H1 (cell line): ENCODE measurements around the gene SURF4. TPM values are rescaled to one million over a fixed set of nuclear protein-coding genes. Genes with fewer than 3 reads are reported as not detected.
"Not testable (repeated sequence)": the region's sequence is repeated elsewhere in the genome, so short reads cannot be mapped to it uniquely, and the experiment has no call there.

ENCODE experiments used
- CTCF ChIA-PET: fragments of 300-600 bp; sonication (Branson Sonifier 250); formaldehyde crosslinking; loops from one replicate; lab custom pipeline; 2021; ENCODE audit not compliant: partially characterized antibody; lab: Charles Lee
- POLR2A ChIA-PET: fragments of 300-600 bp; sonication (Branson Sonifier 250); formaldehyde crosslinking; loops from one replicate; lab custom pipeline; 2021; ENCODE audit warnings: inconsistent platforms; ENCODE audit not compliant: partially characterized antibody; lab: Charles Lee
- DNase-seq, 2 experiments: peaks; one replicate each; pipeline versions ENCODE4 v3.0.0 to v3.0.0-alpha.2; 2010 to 2022; ENCODE audit warnings: low spot score in 2 of 2, low read depth in 1 of 2, mixed read lengths in 1 of 2
- FAIRE-seq: peaks from 2 replicates; lab custom pipeline; 2011; peaks lifted over from hg19 to GRCh38; lab: Jason Lieb, UNC
- H2AFZ ChIP-seq: 2 replicates; pipeline ENCODE4 v1.8.1; 2012; ENCODE audit warnings: low read length, inconsistent platforms
- H2AK5ac ChIP-seq: 2 replicates; pipeline ENCODE4 v1.6.1; 2013; ENCODE audit warnings: low read depth, low read length
- H2BK120ac ChIP-seq: replicated peaks from 2 replicates; pipeline ENCODE3; 2013; ENCODE audit warnings: low read depth, low read length, inconsistent platforms
- H2BK12ac ChIP-seq: 2 replicates; pipeline ENCODE4 v1.6.1; 2013; ENCODE audit warnings: low read depth, low read length
- H2BK15ac ChIP-seq: 2 replicates; pipeline ENCODE4 v1.6.1; 2013; ENCODE audit warnings: low read length
- H2BK20ac ChIP-seq: 2 replicates; pipeline ENCODE4 v1.6.1; 2013; ENCODE audit warnings: low read length
- H2BK5ac ChIP-seq: 2 replicates; pipeline ENCODE4 v1.6.1; 2013; ENCODE audit warnings: low read depth, low read length
- H3K14ac ChIP-seq: 2 replicates; pipeline ENCODE4 v1.6.1; 2013; ENCODE audit warnings: inconsistent platforms; ENCODE audit not compliant: insufficient read length
- H3K18ac ChIP-seq: 2 replicates; pipeline ENCODE4 v1.6.1; 2013; ENCODE audit warnings: low read length; ENCODE audit errors: extremely low read depth
- H3K23ac ChIP-seq: 2 replicates; pipeline ENCODE4 v1.6.1; 2013; ENCODE audit warnings: inconsistent platforms; ENCODE audit not compliant: insufficient read length
- H3K23me2 ChIP-seq: 2 replicates; pipeline ENCODE4 v1.6.1; 2013; ENCODE audit warnings: low read depth, low read length
- H3K27ac ChIP-seq: 2 replicates; pipeline ENCODE4 v1.6.1; 2011; ENCODE audit warnings: low read depth, low read length, inconsistent platforms
- H3K27me3 ChIP-seq, 4 experiments: replicated peaks in 1 of 4; 1 replicate in 1 of 4; 2 replicates in 3 of 4; pipeline versions ENCODE4 v1.6.1 to v1.8.1; 2011 to 2013; ENCODE audit warnings: low read length in 3 of 4, mild to moderate bottlenecking in 3 of 4, inconsistent platforms in 2 of 4, mixed read lengths in 2 of 4, moderate library complexity in 1 of 4; ENCODE audit not compliant: control insufficient read depth in 3 of 4, insufficient read depth in 3 of 4; ENCODE audit errors: extremely low read depth in 1 of 4
- H3K36me3 ChIP-seq, 4 experiments: 2 replicates each; pipeline versions ENCODE4 v1.6.1 to v1.8.1; 2011 to 2013; ENCODE audit warnings: mild to moderate bottlenecking in 4 of 4, low read length in 3 of 4, moderate library complexity in 2 of 4, control low read depth in 1 of 4, inconsistent platforms in 1 of 4; ENCODE audit not compliant: insufficient read depth in 4 of 4, control insufficient read depth in 2 of 4
- H3K4ac ChIP-seq: replicated peaks from 2 replicates; pipeline ENCODE3; 2013; ENCODE audit warnings: low read length, low read depth, mixed read lengths, inconsistent platforms; ENCODE audit not compliant: insufficient read length
- H3K4me1 ChIP-seq, 4 experiments: replicated peaks in 1 of 4; 1 replicate in 1 of 4; 2 replicates in 3 of 4; pipeline versions ENCODE4 v1.6.1 to v1.8.1; 2011 to 2013; ENCODE audit warnings: low read length in 3 of 4, inconsistent platforms in 2 of 4, mixed read lengths in 1 of 4; ENCODE audit not compliant: insufficient read depth in 4 of 4, control insufficient read depth in 3 of 4
- H3K4me2 ChIP-seq, 2 experiments: 2 replicates each; pipeline versions ENCODE4 v1.6.1 to v1.8.1; 2011 to 2013; ENCODE audit warnings: low read depth in 2 of 2, low read length in 2 of 2, control low read depth in 1 of 2, inconsistent platforms in 1 of 2, mild to moderate bottlenecking in 1 of 2; ENCODE audit not compliant: insufficient read depth in 1 of 2
- H3K4me3 ChIP-seq, 4 experiments: fragments of 200-600, 300-600 bp in 1 of 4; sonication (generic), shearing (Covaris generic), sonication (Bioruptor Twin) in 1 of 4; 2 replicates each; pipeline versions ENCODE4 v1.5.1 to v1.8.1; 2011 to 2016; ENCODE audit warnings: low read length in 4 of 4, low read depth in 3 of 4, control low read depth in 2 of 4, inconsistent platforms in 2 of 4, mild to moderate bottlenecking in 2 of 4, mixed read lengths in 1 of 4, moderate library complexity in 1 of 4; ENCODE audit not compliant: insufficient read depth in 2 of 4; ENCODE audit errors: extremely low read depth in 1 of 4
- H3K56ac ChIP-seq: replicated peaks from 2 replicates; pipeline ENCODE3; 2013; ENCODE audit warnings: low read depth, mild to moderate bottlenecking, mixed read lengths, low read length, inconsistent platforms; ENCODE audit not compliant: insufficient read length
- H3K79me1 ChIP-seq: 2 replicates; pipeline ENCODE4 v1.6.1; 2013; ENCODE audit warnings: low read depth, low read length, control low read depth
- H3K79me2 ChIP-seq, 2 experiments: 2 replicates each; pipeline versions ENCODE4 v1.6.1 to v1.8.1; 2012 to 2013; ENCODE audit warnings: low read length in 2 of 2, mild to moderate bottlenecking in 2 of 2, inconsistent platforms in 1 of 2; ENCODE audit not compliant: insufficient read depth in 2 of 2, control insufficient read depth in 1 of 2
- H3K9ac ChIP-seq, 4 experiments: replicated peaks in 1 of 4; 1 replicate in 1 of 4; 2 replicates in 3 of 4; pipeline versions ENCODE4 v1.6.1 to v1.8.1; 2011 to 2013; ENCODE audit warnings: low read depth in 3 of 4, low read length in 3 of 4, control low read depth in 2 of 4, mild to moderate bottlenecking in 2 of 4, moderate library complexity in 2 of 4, inconsistent platforms in 1 of 4; ENCODE audit errors: extremely low read depth in 1 of 4
- H3K9me3 ChIP-seq, 2 experiments: 2 replicates each; pipeline versions ENCODE4 v1.6.1 to v1.8.1; 2012 to 2013; ENCODE audit warnings: mild to moderate bottlenecking in 2 of 2, moderate library complexity in 2 of 2, control low read depth in 1 of 2, inconsistent platforms in 1 of 2, low read depth in 1 of 2, low read length in 1 of 2, mixed read lengths in 1 of 2; ENCODE audit not compliant: insufficient read depth in 2 of 2
- H4K20me1 ChIP-seq, 2 experiments: replicated peaks in 1 of 2; 2 replicates each; pipeline versions ENCODE3 to v1.8.1; 2011 to 2013; ENCODE audit warnings: inconsistent platforms in 2 of 2, low read length in 2 of 2, mild to moderate bottlenecking in 1 of 2; ENCODE audit not compliant: insufficient read depth in 2 of 2, control insufficient read depth in 1 of 2
- H4K5ac ChIP-seq: 2 replicates; pipeline ENCODE4 v1.6.1; 2013; ENCODE audit warnings: low read length, low read depth, mixed read lengths, inconsistent platforms; ENCODE audit not compliant: insufficient read length
- H4K8ac ChIP-seq: 2 replicates; pipeline ENCODE4 v1.8.0; 2013; ENCODE audit warnings: mild to moderate bottlenecking, moderate library complexity, low read length, inconsistent platforms; ENCODE audit not compliant: insufficient read depth; ENCODE audit errors: extremely low read depth
- H4K91ac ChIP-seq: replicated peaks from 2 replicates; pipeline ENCODE3; 2013; ENCODE audit warnings: low read length, mixed read lengths, inconsistent platforms; ENCODE audit not compliant: insufficient read length
- WGBS, 2 experiments: shearing (Covaris generic) in 1 of 2; methylation state at CpG; one replicate each; pipeline versions ENCODE4 v1.1.6 to v1.1.7; 2013 to 2015; ENCODE audit warnings: low lambda C conversion rate in 2 of 2, mixed read lengths in 2 of 2, inconsistent platforms in 1 of 2, low coverage in 1 of 2, missing lambda C conversion rate in 1 of 2; ENCODE audit not compliant: insufficient replicate concordance in 2 of 2, insufficient coverage in 1 of 2, insufficient read length in 1 of 2; ENCODE audit errors: extremely low coverage in 1 of 2, missing lambda C conversion rate in 1 of 2; 5-methylcytosine and 5-hydroxymethylcytosine counted together
- polyA plus RNA-seq, 7 experiments: library from polyadenylated mRNA; depleted of rRNA in 3 of 7; stranded (reverse) in 5 of 7; unstranded in 2 of 7; fragments of >200 nt in 5 of 7; fragments of 200-250 nt in 2 of 7; gene quantifications; 1 replicate in 5 of 7; 2 replicates in 1 of 7; 4 replicates in 1 of 7; pipeline versions ENCODE4 v1.2.1 to v1.2.3, GENCODE V29; 2011 to 2013; ENCODE audit warnings: missing spikeins in 2 of 7, mixed read lengths in 2 of 7
- total RNA-seq: library from RNA; stranded (reverse); fragmentation: NEBNext Ultra II Directional; extraction: Animal tissue kit (Norgen Biotek cat#: 25700); gene quantifications from 2 replicates; pipeline ENCODE4 v1.2.1, GENCODE V29; 2021

The SURF4 gene
- total and polyA plus RNA-seq, 2 of the 8 experiments (the other 6 are each of a cell fraction or from before 2014, with no cell fraction given) = 176 to 182 TPM

DNA sequence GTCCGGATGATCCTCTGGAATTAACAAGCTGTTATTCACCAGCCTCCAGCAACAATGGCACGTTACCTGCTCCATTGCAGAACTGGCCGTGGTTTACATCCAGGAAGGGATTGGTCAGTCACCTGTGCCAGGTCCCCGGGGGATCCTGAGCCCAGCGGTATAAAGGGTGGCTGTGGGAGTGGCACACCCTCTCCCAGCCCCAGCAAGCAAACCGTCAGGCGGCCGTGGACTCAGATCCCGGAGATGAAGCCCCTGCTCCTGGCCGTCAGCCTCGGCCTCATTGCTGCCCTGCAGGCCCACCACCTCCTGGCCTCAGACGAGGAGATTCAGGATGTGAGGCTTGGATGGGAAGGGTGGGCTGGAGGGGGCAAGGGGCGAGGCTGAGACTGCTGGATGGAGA, 58.3 kb downstream of the SURF4 start:
- not testable (repeated sequence) for H4K5ac ChIP-seq
- 95% methylated on average over 13 of the region's 13 CpGs; no CpG with 5 or more reads in 1 of the 2 experiments for WGBS, 2 experiments

More for the DNA sequence above, 58.3 kb downstream of the SURF4 start:
- H3K18ac ChIP-seq, H4K91ac ChIP-seq, H3K79me2 ChIP-seq, H2BK120ac ChIP-seq, H4K8ac ChIP-seq, H3K36me3 ChIP-seq, H3K23me2 ChIP-seq, H3K4me2 ChIP-seq, H3K79me1 ChIP-seq, H3K9ac ChIP-seq, H3K56ac ChIP-seq, H2BK20ac ChIP-seq, H2AFZ ChIP-seq, H3K23ac ChIP-seq, H3K4me3 ChIP-seq, H3K14ac ChIP-seq, FAIRE-seq, POLR2A ChIA-PET, H3K4ac ChIP-seq, DNase-seq, H3K27me3 ChIP-seq, H3K9me3 ChIP-seq, CTCF ChIA-PET, H2AK5ac ChIP-seq, H2BK12ac ChIP-seq, H2BK15ac ChIP-seq, H3K27ac ChIP-seq, H2BK5ac ChIP-seq, H4K20me1 ChIP-seq, H3K4me1 ChIP-seq: not testable (repeated sequence)
